Testis (tissue), 2 donors: ENCODE data around the gene CDC37.

ENCODE experiments used
- CTCF ChIP-seq, 3 experiments: fragments of 450-650 bp in 2 of 3; fragments of 200-600 bp in 1 of 3; sonication (generic) in 1 of 3; IDR thresholded peaks; one replicate each; pipeline ENCODE4 v1.5.1; 2016 to 2019; ENCODE audit warnings: antibody characterized with exemption in 3 of 3, mild to moderate bottlenecking in 2 of 3, moderate library complexity in 1 of 3
- POLR2A ChIP-seq: fragments of 450-650 bp; IDR thresholded peaks from one replicate; pipeline ENCODE4 v1.6.1; 2017; ENCODE audit warnings: antibody characterized with exemption, mild to moderate bottlenecking, moderate library complexity

DNA sequence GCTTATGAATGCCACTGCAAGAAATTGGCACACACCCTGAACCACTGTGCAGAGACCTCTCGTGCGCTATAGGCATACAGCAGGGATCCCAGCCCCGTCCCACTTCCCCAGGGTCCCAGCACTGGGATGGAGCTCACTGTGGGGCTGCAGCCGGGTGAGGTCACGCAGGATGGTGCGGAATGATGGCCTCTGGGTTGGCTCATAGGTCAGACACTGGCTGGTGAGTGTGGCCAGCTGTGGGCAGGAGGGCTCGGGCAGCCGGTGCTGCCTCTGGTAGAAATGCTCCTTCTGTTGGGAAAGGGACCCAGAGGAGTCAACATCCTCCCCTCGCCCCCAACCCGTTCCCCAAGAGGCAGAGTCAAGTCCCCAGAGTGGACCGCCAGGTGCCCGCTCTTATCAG lies 46.9 kb downstream of the CDC37 start:
- TF ChIP-seq CTCF (IDR thresholded peaks at IDR 0.05) = no peak
- TF ChIP-seq POLR2A = no peak
